Measurements from ENCODE around the gene SH3YL1.

DNA sequence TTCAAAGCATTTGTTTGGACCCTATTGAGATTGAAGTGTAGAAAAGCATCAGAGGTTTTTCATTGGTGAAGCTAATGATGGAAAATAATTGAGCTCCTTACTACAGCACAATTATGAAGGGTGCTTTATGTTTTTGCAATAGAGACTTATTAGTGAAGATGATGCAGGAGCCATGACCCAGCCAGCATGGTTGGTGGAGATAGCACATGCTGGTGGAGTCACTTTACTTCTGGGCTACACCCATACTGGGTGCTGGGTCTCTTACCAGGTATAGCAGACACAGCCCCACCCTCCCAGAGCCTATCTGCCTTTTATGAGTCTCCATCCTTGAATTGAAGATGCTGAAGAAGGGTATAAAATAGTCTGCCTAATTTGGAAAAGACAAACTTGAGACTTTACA lies 4.5 kb upstream of the SH3YL1 start:
- TF ChIP-seq, protein P1, sequence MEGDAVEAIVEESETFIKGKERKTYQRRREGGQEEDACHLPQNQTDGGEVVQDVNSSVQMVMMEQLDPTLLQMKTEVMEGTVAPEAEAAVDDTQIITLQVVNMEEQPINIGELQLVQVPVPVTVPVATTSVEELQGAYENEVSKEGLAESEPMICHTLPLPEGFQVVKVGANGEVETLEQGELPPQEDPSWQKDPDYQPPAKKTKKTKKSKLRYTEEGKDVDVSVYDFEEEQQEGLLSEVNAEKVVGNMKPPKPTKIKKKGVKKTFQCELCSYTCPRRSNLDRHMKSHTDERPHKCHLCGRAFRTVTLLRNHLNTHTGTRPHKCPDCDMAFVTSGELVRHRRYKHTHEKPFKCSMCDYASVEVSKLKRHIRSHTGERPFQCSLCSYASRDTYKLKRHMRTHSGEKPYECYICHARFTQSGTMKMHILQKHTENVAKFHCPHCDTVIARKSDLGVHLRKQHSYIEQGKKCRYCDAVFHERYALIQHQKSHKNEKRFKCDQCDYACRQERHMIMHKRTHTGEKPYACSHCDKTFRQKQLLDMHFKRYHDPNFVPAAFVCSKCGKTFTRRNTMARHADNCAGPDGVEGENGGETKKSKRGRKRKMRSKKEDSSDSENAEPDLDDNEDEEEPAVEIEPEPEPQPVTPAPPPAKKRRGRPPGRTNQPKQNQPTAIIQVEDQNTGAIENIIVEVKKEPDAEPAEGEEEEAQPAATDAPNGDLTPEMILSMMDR (IDR thresholded peaks at IDR 0.05; ENCODE audit: insufficient read depth, low read length, poor library complexity, severe bottlenecking) = no peak
- TF ChIP-seq EZH2phosphoT487 (conservative IDR thresholded peaks at IDR 0.05; ENCODE audit: low read length) = no peak

Data from SU-DHL-6 (cell line).